Activated B cell treated with CpG ODN at 0.5 μM for 24 hours (primary cell): ENCODE results near the gene NPHS1. TPM values are rescaled to one million over a fixed set of nuclear protein-coding genes. Genes with fewer than 3 reads are reported as not detected.

Experiments
- ATAC-seq: fragments of 200-7000 bp; cut with Tn5 transposase; one replicate; pipeline ENCODE4 v1.10.0; 2021; ENCODE audit warnings: low read depth, mild to moderate bottlenecking, moderate library complexity
- CTCF ChIA-PET: fragments of 350-600 bp; sonication (Branson Sonifier 250); formaldehyde crosslinking; loops from one replicate; lab custom pipeline; 2021; ENCODE audit warnings: antibody characterized with exemption; lab: Charles Lee
- POLR2A ChIA-PET: fragments of 350-600 bp; sonication (Branson Sonifier 250); formaldehyde crosslinking; loops from one replicate; lab custom pipeline; 2021; ENCODE audit warnings: antibody characterized with exemption; lab: Charles Lee
- DNase-seq: peaks from one replicate; pipeline ENCODE4 v3.0.0; 2022
- H3K27ac Mint-ChIP-seq: one replicate; pipeline ENCODE4 v1.8.0; 2020; ENCODE audit warnings: mixed read lengths
- H3K27me3 Mint-ChIP-seq: one replicate; pipeline ENCODE4 v1.8.0; 2021; ENCODE audit warnings: mixed read lengths
- H3K36me3 Mint-ChIP-seq: one replicate; pipeline ENCODE4 v1.8.0; 2021; ENCODE audit warnings: low read depth, mixed read lengths
- H3K4me1 Mint-ChIP-seq: one replicate; pipeline ENCODE4 v1.8.0; 2021; ENCODE audit warnings: mixed read lengths
- H3K4me3 Mint-ChIP-seq: one replicate; pipeline ENCODE4 v1.8.0; 2020; ENCODE audit warnings: mild to moderate bottlenecking, mixed read lengths
- H3K9me3 Mint-ChIP-seq: one replicate; pipeline ENCODE4 v1.8.0; 2020; ENCODE audit warnings: mixed read lengths
- CTCF ChIP-seq: fragments of 200-600 bp; IDR thresholded peaks from one replicate; pipeline ENCODE4 v1.8.0; 2022; ENCODE audit warnings: antibody characterized with exemption, mild to moderate bottlenecking
- intact Hi-C: fragments of 100-400 bp; cut with micrococcal nuclease; formaldehyde crosslinking; loops from one replicate; pipeline ENCODE4 v1.15.1; 2024
- total RNA-seq: library from RNA; stranded (reverse); gene quantifications from 2 replicates; pipeline ENCODE4 v1.2.3, GENCODE V29; 2022

Gene NPHS1
- total RNA-seq, 1 donor from 2014 or later, result 0.18 TPM

DNA sequence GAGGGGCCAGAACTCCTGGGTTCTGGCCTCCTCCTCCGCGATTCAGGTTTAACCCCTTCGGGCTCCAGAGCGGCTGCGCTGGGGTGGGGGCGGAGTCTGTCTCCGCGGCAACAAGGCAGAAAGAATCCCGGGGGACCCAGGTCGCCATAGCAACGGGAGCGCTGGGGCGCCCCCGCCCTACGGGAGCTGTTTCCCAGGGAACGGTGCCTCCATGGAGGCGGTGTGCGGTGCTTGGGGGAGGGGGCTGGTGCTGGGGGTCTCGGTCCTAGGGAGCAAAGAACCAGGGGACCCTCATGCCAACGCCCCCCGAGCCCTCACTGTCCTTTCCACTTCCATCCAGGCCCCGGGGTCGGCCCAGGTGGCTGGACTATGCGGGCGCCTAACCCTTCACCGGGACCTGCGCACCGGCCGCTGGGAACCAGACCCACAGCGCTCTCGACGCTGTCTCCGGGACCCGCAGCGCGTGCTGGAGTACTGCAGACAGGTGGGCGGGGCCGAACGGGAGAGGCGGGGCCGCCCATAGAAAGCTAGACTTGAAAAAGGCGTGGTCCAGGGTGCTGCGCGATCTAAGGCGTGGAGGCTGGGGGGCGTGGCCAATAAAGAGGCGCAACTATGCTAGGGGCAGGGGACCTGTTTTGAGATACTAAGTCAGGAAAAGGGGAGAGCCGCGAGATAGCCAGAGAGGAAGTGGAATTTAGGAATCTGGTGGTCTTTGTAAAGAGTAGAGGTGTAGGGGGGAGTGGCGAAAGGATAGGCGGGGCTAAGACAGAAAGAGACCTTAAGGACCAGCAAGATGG lies 17.2 kb upstream of the NPHS1 start:
- Mint-ChIP-seq H3K27me3 (peaks cover 61% of the 10 kb centered on the region), H3K9me3 (no peaks in the 10 kb centered on the region), H3K27ac (no peak overlapping the region), H3K4me3 (peak overlapping the region; percentile 67), H3K4me1 (peaks cover 17% of the 10 kb centered on the region), H3K36me3 (no peaks in the 10 kb centered on the region)
- ChIA-PET CTCF (interaction anchor here (1.5 kb wide), 1 partner anchor 13 kb away, joined by 3 read pairs; no protein-coding TSS in a partner anchor), POLR2A (interaction anchor here (0.5 to 1.3 kb wide), 2 partner anchors 50 to 127 kb away, joined by 3 to 4 read pairs; no protein-coding TSS in a partner anchor)
- DNase-seq (peak; percentile 55), ATAC-seq (peak; percentile 83)
- no peak for TF ChIP-seq CTCF
- intact Hi-C loops, result loop anchor here (5.0 kb wide), 1 partner anchor 92 kb away; the partner anchor contains the start of gene ARHGAP33

- peaks cover 62% of the 10 kb centered on the region for H3K27me3 Mint-ChIP-seq
- no peak for ATAC-seq
- H3K9me3 Mint-ChIP-seq, result no peaks in the 10 kb centered on the region
- CTCF ChIA-PET, result no interaction called here
- no peak overlapping the region for H3K27ac Mint-ChIP-seq
- no peak for DNase-seq
- no peak for TF ChIP-seq CTCF
- peaks cover 17% of the 10 kb centered on the region for H3K4me1 Mint-ChIP-seq
- intact Hi-C loops, result loop anchor here (5.0 kb wide), 1 partner anchor 92 kb away; the partner anchor contains the start of gene ARHGAP33
- H3K4me3 Mint-ChIP-seq, result peak overlapping the region; percentile 56
- no peaks in the 10 kb centered on the region for H3K36me3 Mint-ChIP-seq
- POLR2A ChIA-PET, result interaction anchor here (1.0 to 1.3 kb wide), 2 partner anchors 32 to 126 kb away, joined by 3 read pairs; partner anchors contain the start of gene NFKBID
These were observed 16.6 kb upstream of the NPHS1 start for GRCh38 chr19:35868823-35869326.

DNA sequence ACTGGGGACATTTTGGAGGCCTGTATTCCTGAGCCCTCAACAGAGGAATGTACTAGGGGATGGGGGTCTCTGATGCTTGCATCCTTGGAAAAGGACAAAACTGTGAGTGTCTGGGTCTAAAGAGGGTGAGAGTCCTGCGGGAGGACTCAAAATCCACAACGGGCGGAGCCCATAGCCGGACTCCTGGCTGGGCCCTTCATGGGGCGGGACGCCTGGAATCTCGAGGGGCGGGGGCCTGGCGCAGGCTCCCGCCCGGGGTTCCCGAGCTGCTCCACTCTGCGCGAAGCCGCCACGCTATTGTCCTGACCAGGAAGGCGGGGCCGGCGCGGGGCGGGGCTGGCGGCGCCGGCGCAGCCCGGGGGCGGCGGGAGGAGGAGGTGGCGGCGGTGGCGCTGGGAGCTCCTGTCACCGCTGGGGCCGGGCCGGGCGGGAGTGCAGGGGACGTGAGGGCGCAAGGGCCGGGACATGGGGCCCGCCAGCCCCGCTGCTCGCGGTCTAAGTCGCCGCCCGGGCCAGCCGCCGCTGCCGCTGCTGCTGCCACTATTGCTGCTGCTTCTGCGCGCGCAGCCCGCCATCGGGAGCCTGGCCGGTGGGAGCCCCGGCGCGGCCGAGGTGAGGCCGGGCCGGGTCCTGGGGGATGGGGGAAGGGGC lies 16.0 kb upstream of the NPHS1 start, which contains the start of gene APLP1:
Gene APLP1 (plus strand): TSS at position 403 of the 651 bp plus-strand sequence. CDS start 63 bp downstream, at position 466.
- ChIA-PET POLR2A (interaction anchor here (1.0 to 1.3 kb wide), 2 partner anchors 32 to 126 kb away, joined by 3 read pairs; partner anchors contain the start of gene NFKBID), CTCF (no interaction called here)
- ATAC-seq, result peak; percentile 67
- Mint-ChIP-seq H3K27ac (no peak within 1 kb of the TSS), H3K4me1 (peaks cover 17% of the 10 kb centered on the region), H3K4me3 (peak within 1 kb of the TSS; percentile 56), H3K27me3 (peaks cover 59% of the 10 kb centered on the region), H3K36me3 (no peaks in the 10 kb centered on the region), H3K9me3 (no peaks in the 10 kb centered on the region)
- TF ChIP-seq CTCF, result no peak
- intact Hi-C loops, result loop anchor here (5.0 kb wide), 1 partner anchor 91 kb away; the partner anchor contains the start of gene ARHGAP33
- peak; percentile 57 for DNase-seq

DNA sequence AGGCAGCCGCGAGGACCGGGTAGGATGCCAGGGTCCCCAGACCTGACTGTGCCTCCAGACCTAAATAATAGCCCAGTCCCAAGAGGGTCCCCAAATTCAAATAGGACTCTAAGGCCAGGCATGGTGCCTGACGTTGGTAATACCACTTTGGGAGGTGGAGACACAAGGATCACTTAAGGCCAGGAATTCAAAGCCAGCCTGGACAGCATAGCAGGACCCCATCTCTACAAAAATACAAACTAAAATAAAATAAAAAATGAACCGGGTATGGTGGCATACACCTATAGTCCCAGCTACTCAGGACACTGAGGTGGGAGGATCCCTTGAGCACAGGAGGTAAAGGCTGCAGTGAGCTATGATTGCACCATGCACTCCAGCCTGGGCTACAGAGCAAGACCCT lies 10.7 kb upstream of the NPHS1 start:
- H3K9me3 Mint-ChIP-seq, result no peaks in the 10 kb centered on the region
- intact Hi-C loops, result no loop called here

More for the DNA sequence above, 10.7 kb upstream of the NPHS1 start:
- Mint-ChIP-seq H3K27ac (no peak overlapping the region), H3K27me3 (peaks cover 67% of the 10 kb centered on the region), H3K4me3 (no peak overlapping the region), H3K4me1 (peaks cover 8% of the 10 kb centered on the region), H3K36me3 (no peaks in the 10 kb centered on the region)
- TF ChIP-seq CTCF, result no peak
- ATAC-seq, result no peak
- ChIA-PET POLR2A (no interaction called here), CTCF (no interaction called here)
- no peak for DNase-seq
